Dermis microvascular lymphatic vessel endothelial cell (primary cell): ENCODE results near the gene MYH7B. TPM values are rescaled to one million over a fixed set of nuclear protein-coding genes. Genes with fewer than 3 reads are reported as not detected.

ENCODE experiments used
- DNase-seq, 2 donors: peaks; one replicate each; pipeline versions ENCODE4 v3.0.0 to v3.0.0-alpha.2; 2010; ENCODE audit warnings: low read depth in 2 of 2
- total RNA-seq: library from RNA; depleted of rRNA; stranded (reverse); fragments of >200 nt; gene quantifications from 2 replicates; pipeline ENCODE4 v1.2.1, GENCODE V29; 2014

Gene MYH7B
- total RNA-seq, 1 donor from 2014 or later, result not detected

DNA sequence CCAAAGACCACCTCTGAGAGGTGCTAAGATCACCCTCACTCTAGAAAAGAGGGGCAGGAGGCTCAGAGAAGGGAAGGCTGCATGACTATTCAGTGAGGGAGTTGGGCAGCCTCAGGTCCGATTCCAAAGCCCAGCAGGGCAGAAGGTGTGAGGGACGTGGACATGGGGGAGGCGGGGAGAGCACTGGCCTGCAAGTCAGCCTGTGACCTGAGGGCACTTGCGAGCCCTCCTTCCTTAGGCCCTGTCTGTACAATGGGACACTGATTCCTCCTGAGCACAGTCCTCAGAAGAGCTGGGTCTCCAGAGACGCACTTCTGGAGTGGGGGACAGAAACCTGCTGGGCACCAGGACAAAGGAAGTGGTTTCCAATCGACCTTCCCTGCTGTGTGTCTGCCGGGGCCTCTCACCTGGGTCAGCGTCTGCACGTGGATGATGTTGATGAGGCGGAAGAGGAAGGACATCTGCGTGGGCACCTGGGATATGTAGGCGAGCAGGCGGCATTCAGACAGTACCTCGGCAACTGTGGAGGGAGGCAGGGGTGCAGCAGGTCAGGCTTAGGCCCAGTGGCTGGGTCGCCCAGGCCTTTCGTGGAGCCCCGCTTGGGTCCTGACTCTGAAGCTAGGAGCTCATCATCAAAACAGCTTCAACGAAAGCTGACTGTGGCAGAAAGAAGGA, 48.5 kb downstream of the MYH7B start:
- no peak for DNase-seq

DNA sequence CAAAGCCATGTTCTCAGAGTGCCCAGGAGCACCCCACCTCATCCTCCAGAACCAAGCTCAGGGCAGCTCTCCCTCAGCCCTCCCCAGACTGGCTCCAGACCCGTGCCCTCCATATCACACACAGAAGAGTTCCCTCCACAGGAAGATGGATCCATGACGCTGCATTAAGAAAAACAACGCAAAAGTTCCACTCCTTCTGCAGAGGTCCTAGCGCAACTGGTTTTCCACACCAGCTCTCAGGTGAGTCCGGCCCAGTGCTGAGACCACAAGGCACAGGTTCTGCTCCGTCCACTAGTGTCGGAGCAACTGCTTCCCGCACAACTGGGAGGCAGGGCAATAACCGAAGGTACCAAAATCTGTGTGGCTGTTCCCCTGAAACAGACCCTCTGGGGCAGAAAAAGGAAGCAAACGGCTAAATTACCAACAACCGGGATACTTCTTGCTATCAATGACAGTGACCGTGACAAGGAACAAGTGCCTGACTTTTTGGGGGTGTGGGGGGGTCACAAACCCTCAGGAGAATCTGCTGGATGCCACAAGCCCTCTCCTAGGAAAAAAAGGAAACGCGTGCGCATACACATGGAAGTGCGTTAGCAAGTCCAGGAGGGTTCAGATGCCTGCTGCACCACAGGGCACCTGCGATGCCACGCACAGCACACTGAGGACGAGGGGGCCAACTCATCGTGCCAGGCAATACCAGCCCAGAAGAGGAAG, 49.2 kb downstream of the MYH7B start:
- DNase-seq, result no peak

Other genes with a start within 250 kb of the MYH7B start
- gene NCOA6, start 130.2 kb upstream of the MYH7B start, total RNA-seq, result 3.3 and 5.3 TPM in 2 replicates
- gene GGT7, start 83.0 kb upstream of the MYH7B start, total RNA-seq, result 1.5 and 3.4 TPM in 2 replicates
- gene ACSS2, start 79.3 kb upstream of the MYH7B start, total RNA-seq, result 51.3 and 57.6 TPM in 2 replicates
- gene GSS, start 62 bp upstream of the MYH7B start, total RNA-seq, result 63.9 and 71.9 TPM in 2 replicates
- 68.9 and 99.4 TPM in 2 replicates for gene TRPC4AP, start 136.9 kb downstream of the MYH7B start, total RNA-seq
- gene EDEM2, start 191.5 kb downstream of the MYH7B start, total RNA-seq, result 65.9 and 69.0 TPM in 2 replicates
- 83.1 and 217 TPM in 2 replicates for gene PROCR, start 216.2 kb downstream of the MYH7B start, total RNA-seq